COLO829 (cell line): ENCODE results near the gene CAMKV.
"Not testable (repeated sequence)": the region's sequence is repeated elsewhere in the genome, so short reads cannot be mapped to it uniquely, and the experiment has no call there.

Experiments
- DNase-seq: peaks from one replicate; pipeline ENCODE4 v3.0.0; 2012; ENCODE audit warnings: low spot score

The CAMKV gene

DNA sequence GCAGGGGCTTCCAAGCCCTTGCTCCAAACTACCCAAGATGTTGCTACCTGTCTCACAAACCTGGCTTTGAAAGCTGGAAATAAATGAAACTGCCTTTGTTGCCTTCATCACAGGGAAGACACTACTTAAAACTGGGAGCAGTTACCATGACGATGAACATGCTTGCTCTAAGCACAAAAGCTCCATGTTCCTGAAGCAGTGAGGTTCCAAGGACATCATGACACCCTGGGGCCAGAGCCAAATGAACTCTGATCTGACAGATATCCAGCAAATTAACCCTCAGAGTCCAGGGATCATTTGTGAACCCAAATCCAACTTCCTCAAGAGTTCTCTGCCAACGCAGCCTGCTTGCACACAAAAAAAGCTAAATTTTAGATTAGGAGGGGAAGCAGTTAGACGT is 24.0 kb downstream of the CAMKV start:
- no peak for DNase-seq

GRCh38 chr3:49844464-49845183 is 25.1 kb downstream of the CAMKV start:
- DNase-seq = no peak

DNA sequence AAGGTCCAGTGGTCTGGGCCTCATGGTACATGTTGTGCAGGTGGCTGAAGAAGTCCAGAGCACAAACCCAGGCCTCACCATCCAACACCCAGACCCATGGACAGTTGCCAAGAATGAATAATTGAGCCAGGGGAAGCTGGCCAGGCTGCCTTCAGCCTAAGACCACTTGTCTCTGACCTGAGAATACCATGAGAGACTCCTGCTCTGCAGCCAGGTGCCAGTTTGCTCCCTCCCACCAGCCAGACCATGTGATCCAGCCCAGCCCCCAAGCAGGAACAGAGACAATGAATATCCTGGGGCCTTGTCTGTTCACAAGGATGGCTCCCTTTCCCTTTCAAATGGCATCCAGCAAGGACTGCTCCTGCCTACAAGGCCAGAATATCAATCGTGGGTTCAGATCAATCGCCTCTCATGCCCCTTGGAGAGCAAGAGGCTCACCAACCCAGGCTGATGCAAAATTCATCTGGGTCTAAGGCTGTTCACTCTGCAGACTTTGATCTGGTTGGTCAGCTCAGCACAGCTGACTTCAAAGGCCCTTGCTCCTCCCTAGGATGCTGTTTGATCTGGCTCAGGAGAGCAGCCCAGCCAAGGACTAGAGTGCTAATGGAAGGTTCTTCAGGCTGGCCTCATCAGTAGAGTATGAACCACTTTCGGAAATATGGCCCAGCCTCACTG is 26.7 kb downstream of the CAMKV start:
- no peak for DNase-seq

- no peak for DNase-seq
Measured at GRCh38 chr3:49841806-49842205, 27.9 kb downstream of the CAMKV start.

DNA sequence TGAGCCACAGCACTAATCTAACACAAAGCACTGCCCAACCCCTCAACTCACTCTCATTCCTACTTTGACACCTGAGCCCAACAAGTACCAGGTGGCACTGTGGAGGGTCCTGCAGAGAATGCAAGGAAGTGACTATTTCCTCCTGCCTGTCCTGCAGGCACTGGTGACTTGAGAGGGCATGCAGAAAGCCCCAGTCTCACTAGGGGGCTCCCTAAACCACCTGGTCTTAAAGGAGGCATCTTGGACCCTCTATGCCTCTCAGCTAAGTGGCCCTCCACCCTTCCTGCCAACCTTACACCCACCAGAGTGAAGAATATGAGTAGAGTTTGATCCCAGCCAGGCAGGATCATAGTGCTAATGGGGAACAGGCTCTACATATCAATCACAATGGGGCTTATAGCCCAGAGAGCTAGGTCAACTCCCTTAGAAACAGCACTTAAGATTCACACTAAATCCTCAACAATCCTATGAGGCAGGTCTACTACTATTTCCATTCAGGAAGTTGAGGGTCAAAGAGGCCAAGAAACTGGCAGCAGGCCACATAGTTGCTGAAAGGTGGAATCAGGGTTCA is 28.5 kb downstream of the CAMKV start:
- DNase-seq = no peak

GRCh38 chr3:49840388-49840787 is 29.3 kb downstream of the CAMKV start:
- no peak for DNase-seq

- peak; percentile 81 for DNase-seq
Measured at GRCh38 chr3:49839193-49839809, 30.4 kb downstream of the CAMKV start.

- DNase-seq = no peak
Measured at GRCh38 chr3:49831341-49831740, 38.4 kb downstream of the CAMKV start.

- DNase-seq = peak; percentile 94
Measured at GRCh38 chr3:49826016-49826415, 43.7 kb downstream of the CAMKV start.

GRCh38 chr3:49823131-49823530 is 46.6 kb downstream of the CAMKV start:
- DNase-seq = not testable (repeated sequence)

- peak; percentile 78 for DNase-seq
Measured at GRCh38 chr3:49813497-49814174, 56.1 kb downstream of the CAMKV start, which contains the start of gene UBA7. Gene UBA7, minus strand, starts transcription at chr3:49813953. Its CDS starts 166 bp downstream, at chr3:49813787.

DNA sequence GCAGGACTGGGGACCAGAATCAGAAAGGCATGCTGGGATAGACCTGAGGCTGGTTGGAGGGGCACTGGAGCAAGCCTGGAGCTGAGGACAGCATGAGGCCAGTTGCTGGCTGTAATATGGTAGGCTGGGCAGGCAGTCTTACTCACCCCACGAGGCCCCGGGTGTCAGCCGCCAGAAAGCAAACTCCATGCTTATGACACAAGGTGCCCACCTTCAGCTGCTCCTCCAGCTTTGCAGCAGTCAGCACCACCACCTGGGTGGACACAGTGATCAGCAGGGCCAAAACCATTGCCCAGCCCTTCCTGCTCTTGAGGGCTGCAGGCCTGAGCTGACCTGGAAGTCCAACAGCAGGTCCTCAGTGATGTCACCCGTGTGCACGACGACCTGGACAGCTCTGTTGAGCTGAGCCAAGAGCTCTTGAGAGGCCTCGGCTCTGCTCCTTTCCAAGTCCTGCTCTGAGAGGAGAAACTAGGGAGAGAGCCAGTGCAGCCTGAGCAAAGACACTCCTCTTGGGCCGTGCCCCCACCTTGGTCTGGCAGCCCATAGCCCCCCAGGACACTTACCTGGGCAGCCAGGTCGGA is 56.7 kb downstream of the CAMKV start:
- no peak for DNase-seq
